ENCODE measurements around the gene SOBP.
"Not testable (repeated sequence)": the region's sequence is repeated elsewhere in the genome, so short reads cannot be mapped to it uniquely, and the experiment has no call there.

SOBP gene

GRCh38 chr6:107553121-107553520, 63.2 kb downstream of the SOBP start:
- not testable (repeated sequence) for DNase-seq (ENCODE audit: low spot score)

- no peak for DNase-seq (ENCODE audit: low spot score)
These were observed 64.4 kb downstream of the SOBP start for GRCh38 chr6:107554326-107554725.

- no peak for DNase-seq (ENCODE audit: low spot score)
These were observed 65.0 kb downstream of the SOBP start for GRCh38 chr6:107554918-107555317.

- no peak for DNase-seq (ENCODE audit: low spot score)
These were observed 65.5 kb downstream of the SOBP start for GRCh38 chr6:107555449-107555848.

- no peak for DNase-seq (ENCODE audit: low spot score)
These were observed 66.2 kb downstream of the SOBP start for GRCh38 chr6:107556082-107556481.

- DNase-seq (ENCODE audit: low spot score) = no peak
These were observed 67.8 kb downstream of the SOBP start for GRCh38 chr6:107557698-107558097.

GRCh38 chr6:107560657-107561056, 70.7 kb downstream of the SOBP start:
- peak; percentile 14 for DNase-seq (ENCODE audit: low spot score)

GRCh38 chr6:107561306-107561705, 71.4 kb downstream of the SOBP start:
- no peak for DNase-seq (ENCODE audit: low spot score)

GRCh38 chr6:107563694-107564588, 74.0 kb downstream of the SOBP start:
- no peak for DNase-seq (ENCODE audit: low spot score)

GRCh38 chr6:107564589-107564951, 74.7 kb downstream of the SOBP start:
- no peak for DNase-seq (ENCODE audit: low spot score)

GRCh38 chr6:107565165-107565723, 75.3 kb downstream of the SOBP start:
- DNase-seq (ENCODE audit: low spot score) = no peak

GRCh38 chr6:107567643-107568042, 77.7 kb downstream of the SOBP start:
- no peak for DNase-seq (ENCODE audit: low spot score)

- DNase-seq (ENCODE audit: low spot score) = no peak
These were observed 79.6 kb downstream of the SOBP start for GRCh38 chr6:107569473-107569872.

- DNase-seq (ENCODE audit: low spot score) = no peak
These were observed 81.4 kb downstream of the SOBP start for GRCh38 chr6:107571354-107571753.

GRCh38 chr6:107572886-107573285, 83.0 kb downstream of the SOBP start:
- no peak for DNase-seq (ENCODE audit: low spot score)

GRCh38 chr6:107574856-107575255, 84.9 kb downstream of the SOBP start:
- no peak for DNase-seq (ENCODE audit: low spot score)

GRCh38 chr6:107576852-107577251, 86.9 kb downstream of the SOBP start:
- peak; percentile 54 for DNase-seq (ENCODE audit: low spot score)

GRCh38 chr6:107578642-107579341, 88.9 kb downstream of the SOBP start:
- no peak for DNase-seq (ENCODE audit: low spot score)

- no peak for DNase-seq (ENCODE audit: low spot score)
These were observed 89.6 kb downstream of the SOBP start for GRCh38 chr6:107579456-107580056.

- DNase-seq (ENCODE audit: low spot score) = no peak
These were observed 92.2 kb downstream of the SOBP start for GRCh38 chr6:107582086-107582485.

- no peak for DNase-seq (ENCODE audit: low spot score)
These were observed 94.8 kb downstream of the SOBP start for GRCh38 chr6:107584726-107585125.

GRCh38 chr6:107585815-107586435, 96.0 kb downstream of the SOBP start:
- no peak for DNase-seq (ENCODE audit: low spot score)
